Globus pallidus (tissue), 1 donor: ENCODE data around the gene BRINP3.

ENCODE experiments used
- DNase-seq: peaks from one replicate; pipeline ENCODE4 v3.0.0-alpha.2; 2015; ENCODE audit warnings: low spot score

The BRINP3 gene

DNA sequence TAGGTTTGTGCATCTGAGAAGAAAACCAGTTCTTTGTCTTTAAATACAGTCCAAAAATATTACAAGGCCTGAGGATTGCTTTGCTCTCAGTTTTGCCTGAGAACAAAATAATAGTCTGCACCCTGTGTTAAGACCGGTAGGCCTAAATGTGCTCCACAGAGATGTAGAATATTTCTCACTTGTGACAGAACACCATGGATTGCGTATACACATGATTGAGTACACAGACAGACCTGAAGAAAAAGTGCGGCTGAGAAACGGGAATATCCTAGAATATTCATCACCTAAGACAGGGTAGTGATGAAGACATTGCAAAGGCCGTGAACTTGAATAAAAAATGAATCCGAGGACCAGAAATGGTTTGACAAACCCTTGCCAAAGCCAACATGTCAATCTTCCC lies 155.4 kb downstream of the BRINP3 start:
- DNase-seq = no peak

- peak; percentile 15 for DNase-seq
These were observed 156.7 kb downstream of the BRINP3 start for GRCh38 chr1:190320952-190321351.

DNA sequence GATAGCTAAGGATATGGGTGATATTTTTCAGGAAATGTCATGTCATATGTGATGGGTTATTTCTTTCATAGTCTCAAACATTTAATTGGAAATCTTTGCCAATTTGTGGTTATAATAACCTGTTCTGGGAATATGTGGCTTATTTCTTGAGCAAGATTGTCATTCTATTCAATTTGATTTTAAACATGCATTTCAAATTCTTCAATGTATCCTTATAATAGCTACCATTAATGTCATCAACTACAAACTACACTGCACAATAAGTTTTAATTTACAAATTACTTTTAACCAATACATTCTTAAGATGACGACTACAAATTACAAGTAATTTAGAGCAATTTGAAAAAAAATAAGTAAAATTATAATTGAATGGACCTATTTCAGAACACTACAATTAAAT lies 164.9 kb downstream of the BRINP3 start:
- DNase-seq = no peak

- no peak for DNase-seq
These were observed 174.2 kb downstream of the BRINP3 start for GRCh38 chr1:190303501-190303900.

DNA sequence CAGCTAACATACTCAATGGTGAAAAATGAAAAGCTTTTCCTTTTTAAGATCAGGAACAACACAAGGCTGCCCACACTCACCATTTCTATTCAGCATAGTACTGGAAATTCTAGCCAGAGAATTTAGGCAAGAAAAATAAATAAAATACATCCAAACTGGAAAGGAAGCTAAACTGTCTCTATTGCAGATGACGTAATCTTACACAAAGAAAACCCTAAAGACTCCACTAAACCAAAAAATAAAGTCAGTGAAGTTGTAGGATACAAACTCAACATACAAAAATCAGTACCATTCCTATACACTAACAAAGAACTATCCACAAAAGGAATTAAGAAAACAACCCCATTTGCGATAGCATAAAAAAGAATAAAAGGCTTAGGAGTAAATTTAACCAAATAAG lies 181.2 kb downstream of the BRINP3 start:
- DNase-seq = no peak

DNA sequence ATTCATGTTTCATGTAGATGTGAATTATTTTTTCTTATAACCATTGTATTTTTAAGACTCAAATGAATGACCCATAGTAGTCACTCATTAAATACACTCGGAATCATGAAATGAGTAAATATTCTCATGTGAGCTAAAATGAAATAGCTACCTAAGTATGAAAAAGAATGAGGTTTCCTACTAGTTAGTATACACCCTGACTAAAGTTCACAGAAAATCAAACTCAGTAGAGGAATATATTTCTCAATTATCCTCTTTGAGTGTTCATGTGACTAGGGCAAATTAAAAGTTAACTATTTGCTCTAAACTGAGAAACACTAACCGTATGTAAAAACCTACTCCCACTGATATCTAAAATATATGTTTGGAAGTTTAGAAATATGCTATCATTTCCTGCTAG lies 187.8 kb downstream of the BRINP3 start:
- no peak for DNase-seq

DNA sequence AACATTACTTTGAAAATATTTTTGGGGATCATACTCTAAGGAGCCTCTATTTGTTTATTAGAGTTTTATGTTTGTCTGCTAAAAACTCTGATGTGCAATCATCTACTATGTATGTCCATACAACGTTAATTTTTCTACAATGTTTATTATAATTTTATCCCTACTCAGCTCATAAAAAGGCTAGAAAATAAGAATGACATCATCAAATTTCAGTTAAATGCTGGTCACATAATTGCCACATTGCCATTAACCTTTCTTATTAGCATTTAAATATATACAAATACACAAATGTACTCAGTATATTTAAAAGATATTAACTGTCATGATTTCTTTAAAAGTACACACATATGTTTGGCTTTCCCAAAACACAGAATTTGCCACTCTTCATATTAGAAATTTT lies 191.6 kb downstream of the BRINP3 start:
- no peak for DNase-seq

DNA sequence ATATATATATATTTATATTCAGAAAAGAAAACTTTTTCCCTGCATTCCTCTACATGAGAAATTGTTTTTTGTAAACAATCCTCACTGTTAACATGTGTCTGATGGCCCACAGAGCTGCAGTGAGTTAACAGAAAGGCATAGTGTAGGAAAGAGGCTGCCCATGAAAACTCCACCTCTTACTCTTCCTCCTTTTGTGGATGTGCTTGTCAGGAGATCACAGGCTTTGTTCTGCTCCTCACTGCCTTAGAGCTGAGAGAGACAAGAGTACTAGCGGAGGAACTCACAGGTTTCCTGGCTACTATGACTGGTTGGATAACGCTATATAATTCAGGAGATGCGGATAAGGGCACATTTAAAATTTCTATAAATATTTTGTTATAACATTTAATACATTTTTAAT lies 200.6 kb downstream of the BRINP3 start:
- no peak for DNase-seq

GRCh38 chr1:190274721-190275120 lies 202.9 kb downstream of the BRINP3 start:
- DNase-seq = no peak

GRCh38 chr1:190273161-190273560 lies 204.5 kb downstream of the BRINP3 start:
- DNase-seq = no peak

- no peak for DNase-seq
These were observed 215.1 kb downstream of the BRINP3 start for GRCh38 chr1:190262538-190262937.

DNA sequence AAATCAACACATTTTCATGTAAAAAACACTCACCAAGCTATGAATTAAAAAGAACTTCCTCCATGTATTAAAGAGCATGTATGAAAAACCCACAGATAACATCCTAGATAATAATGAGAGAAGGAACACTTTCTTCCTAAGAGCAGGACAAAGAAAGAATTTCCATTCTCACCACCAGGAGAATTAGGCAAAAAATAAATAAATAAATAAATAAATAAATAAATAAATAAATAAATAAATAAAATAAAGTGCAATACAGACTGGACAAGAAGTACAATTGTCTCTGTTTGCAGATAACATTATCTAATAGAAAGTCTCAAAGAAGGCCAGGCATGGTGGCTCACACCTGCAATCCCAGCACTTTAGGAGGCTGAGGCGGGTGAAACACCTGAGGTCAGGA lies 218.2 kb downstream of the BRINP3 start:
- DNase-seq = no peak

- DNase-seq = no peak
These were observed 219.7 kb downstream of the BRINP3 start for GRCh38 chr1:190258003-190258402.

GRCh38 chr1:190252046-190252445 lies 225.6 kb downstream of the BRINP3 start:
- DNase-seq = no peak

- DNase-seq = no peak
These were observed 227.3 kb downstream of the BRINP3 start for GRCh38 chr1:190250368-190250767.

DNA sequence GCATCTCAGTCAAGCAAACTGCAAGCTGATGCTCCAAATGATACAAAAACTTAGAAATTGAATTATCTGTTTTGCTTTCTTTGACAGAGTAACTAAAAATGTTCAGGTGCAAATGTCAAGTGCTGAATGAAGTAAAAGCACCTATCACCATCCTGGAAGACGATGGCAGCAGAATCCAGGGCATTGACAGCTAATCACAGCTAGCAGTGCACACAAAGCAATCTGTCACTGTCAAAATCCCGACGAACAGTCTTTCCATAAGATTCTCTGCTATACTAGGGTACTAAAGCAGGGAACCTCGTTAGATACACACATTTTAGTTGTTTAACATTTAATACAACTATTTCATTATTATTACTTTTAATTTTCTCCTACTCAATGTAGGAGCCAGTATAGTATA lies 233.3 kb downstream of the BRINP3 start:
- no peak for DNase-seq

GRCh38 chr1:190243056-190243455 lies 234.6 kb downstream of the BRINP3 start:
- no peak for DNase-seq

GRCh38 chr1:190226006-190226405 lies 251.7 kb downstream of the BRINP3 start:
- DNase-seq = peak; percentile 31

DNA sequence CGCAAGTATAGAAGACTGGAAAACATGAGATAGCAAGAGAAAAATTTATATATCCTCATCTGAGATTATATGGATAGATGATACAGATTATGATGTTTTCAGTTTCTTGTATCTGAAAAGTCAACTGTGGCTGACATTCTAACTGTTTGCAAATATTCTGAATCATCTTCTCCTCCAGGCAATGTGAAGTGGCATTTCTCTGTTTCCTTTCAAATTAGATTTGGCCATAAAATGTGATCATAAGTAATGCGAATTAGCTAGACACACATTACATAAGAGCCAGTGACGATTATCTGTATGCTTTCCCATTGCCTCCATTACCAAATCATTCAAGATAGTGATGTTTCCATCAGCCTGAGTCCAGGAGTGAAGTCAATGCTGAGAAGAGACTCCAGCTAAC lies 265.2 kb downstream of the BRINP3 start:
- DNase-seq = no peak

DNA sequence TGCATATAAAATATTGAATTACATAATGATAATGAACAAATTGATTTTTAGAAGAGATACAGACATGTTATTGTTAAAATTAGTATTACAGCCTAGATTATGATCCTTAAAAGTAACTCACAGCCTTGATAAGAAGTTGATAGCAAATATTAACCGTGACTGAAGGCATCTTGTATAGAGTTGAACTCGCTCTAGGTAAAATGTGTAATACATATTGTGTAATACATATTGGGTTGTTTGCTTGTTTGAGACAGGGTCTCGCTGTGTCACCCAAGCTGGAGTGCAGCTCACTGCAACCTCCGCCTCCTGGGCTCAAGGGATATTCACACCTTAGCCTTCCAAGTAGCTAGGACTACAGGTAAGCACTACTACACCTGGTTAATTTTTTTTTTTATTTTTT lies 269.9 kb downstream of the BRINP3 start:
- no peak for DNase-seq

- DNase-seq = no peak
These were observed 272.0 kb downstream of the BRINP3 start for GRCh38 chr1:190205713-190206112.

- no peak for DNase-seq
These were observed 281.6 kb downstream of the BRINP3 start for GRCh38 chr1:190196020-190196419.

DNA sequence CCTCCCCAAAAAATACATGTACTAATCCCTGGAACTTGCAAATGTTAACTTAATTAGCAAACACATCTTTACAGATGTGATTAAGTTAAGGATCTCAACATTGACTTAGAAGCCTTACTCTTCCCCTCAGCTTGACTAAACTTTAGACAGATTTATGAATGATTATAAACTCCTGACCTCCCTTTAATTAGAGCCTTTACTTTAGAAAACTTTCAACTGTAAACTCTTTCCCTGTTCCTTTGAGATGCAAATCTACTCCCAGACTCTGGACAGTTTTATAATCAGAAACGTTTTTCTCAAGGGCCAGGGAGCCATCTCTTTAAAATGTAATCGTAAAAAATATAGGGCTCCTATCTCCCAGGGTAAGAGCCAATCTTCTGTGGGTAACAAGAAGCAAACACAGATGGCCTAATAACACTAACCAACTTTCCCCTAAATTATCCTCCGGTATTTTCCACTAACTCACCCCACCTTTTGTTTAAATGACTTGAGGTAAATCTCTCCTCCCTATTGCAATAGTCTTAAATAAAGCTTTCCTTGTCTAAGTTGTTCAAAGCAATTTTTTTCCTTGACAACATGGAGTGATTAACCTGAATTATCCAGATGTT lies 284.1 kb downstream of the BRINP3 start:
- no peak for DNase-seq

- DNase-seq = no peak
These were observed 285.0 kb downstream of the BRINP3 start for GRCh38 chr1:190192627-190193026.

GRCh38 chr1:190183588-190183987 lies 294.1 kb downstream of the BRINP3 start:
- no peak for DNase-seq
